GDM1 (cell line): ENCODE results near the gene BRAT1.

Experiments
- DNase-seq: peaks from one replicate; lab custom pipeline; 2025; lab: John Stamatoyannopoulos, UW

Gene BRAT1

GRCh38 chr7:2523461-2523936, 31.8 kb downstream of the BRAT1 start:
- DNase-seq, result no peak

DNA sequence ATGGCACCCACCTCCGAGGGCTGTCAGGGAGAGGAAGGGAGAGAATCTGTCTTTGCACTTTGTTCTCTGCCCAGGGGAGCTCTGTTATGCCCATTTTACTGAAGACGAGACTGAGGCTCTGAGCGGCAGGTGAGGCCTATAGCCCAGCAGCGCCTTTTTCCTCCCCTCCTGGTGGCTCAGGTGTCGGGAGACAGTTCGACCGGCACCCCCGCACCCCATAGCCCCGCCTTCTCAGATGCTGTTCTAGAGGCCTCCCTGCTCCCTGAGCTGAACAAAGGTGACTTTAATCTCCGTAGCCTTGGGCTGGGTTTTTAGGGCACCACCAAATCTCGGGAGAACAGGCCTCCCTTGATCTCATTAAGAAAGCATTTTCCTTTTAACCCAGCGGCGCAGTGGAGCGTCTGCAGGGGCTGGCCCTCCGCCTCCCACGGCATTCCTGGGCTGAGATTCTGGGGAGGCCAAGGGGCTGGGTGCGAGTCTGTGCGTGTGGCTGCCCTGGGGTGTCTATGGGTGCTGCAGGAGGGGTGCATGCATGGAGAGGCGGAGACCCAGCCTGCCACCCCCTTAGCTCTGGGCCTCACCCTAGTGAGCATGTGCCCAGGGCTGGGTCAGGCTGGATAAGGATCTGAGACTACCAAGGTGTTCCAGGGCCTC, 32.4 kb downstream of the BRAT1 start:
- DNase-seq, result no peak

- peak; percentile 59 for DNase-seq
Measured at GRCh38 chr7:2521952-2522591, 33.3 kb downstream of the BRAT1 start.

DNA sequence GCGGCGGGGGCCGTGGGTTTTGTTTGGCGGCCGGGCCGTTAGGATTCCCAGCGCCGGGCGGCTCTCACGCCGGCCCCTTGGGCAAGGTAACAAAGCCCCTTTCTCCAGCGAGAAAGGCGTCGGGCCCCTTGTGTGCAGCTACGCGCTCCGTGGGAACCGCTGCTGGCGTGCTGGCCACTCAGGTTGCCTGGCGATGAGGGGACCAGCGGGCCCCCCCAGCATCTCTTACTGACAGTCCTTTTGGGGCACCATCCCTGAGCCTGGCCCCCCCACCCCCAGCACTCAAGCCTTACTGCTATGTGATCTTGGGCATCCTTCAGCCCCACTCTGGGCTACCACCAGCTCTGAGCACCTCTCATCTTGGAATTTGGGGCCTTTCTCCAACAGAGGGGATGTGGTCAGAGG, 34.0 kb downstream of the BRAT1 start:
- DNase-seq, result no peak

DNA sequence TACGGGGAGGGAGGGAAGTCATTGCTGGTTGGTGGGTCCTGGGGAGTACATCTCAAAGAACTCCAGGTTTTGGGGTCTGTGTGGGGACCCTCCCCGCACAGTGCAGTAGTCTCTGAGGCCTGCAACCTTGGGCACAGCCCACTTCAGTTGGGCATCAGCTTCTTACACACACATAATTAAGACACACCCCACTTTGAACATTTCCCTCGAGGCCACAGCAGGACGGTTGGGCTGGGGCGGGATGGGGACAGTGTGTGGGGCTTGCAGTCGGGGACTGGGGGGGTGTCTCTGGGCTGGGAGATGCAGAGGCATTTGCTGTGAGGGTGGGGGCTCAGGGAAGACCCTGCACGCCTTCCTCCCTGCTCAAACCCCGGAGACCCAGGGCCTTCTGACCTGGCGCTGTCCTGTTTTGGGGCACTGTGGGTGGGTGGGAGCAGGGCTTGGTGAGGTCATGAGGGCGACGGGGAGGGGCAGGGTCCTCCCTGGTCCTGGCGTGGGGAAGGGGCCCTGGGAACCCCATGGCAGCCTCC, 34.5 kb downstream of the BRAT1 start:
- no peak for DNase-seq

GRCh38 chr7:2520131-2520760, 35.1 kb downstream of the BRAT1 start:
- no peak for DNase-seq

- peak; percentile 95 for DNase-seq
Measured at GRCh38 chr7:2519119-2519930, 36.0 kb downstream of the BRAT1 start, which contains the start of gene LFNG. TSS of gene LFNG (plus strand) at chr7:2519774. CDS start at chr7:2519862, 88 bp downstream.

DNA sequence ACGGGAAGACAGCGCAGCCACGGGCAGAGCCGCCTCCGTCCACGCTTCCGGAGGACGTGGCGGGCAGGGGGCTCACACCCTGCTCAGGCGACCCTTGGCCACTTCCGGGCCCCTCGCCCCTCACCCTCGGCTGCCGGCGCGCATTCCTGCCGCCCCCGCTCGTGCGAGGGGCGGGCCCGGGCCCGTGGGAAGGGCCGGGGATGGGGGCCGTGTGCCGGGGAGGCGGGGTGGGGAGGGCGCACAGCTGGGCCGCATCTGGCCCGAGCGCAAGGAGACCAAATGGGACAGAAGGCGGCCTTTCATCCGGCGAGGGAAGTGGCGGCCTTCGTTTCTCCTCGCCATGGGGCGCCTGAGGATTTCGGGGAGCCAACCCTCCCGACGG, 36.6 kb downstream of the BRAT1 start:
- no peak for DNase-seq

- no peak for DNase-seq
Measured at GRCh38 chr7:2517678-2518507, 37.4 kb downstream of the BRAT1 start.

DNA sequence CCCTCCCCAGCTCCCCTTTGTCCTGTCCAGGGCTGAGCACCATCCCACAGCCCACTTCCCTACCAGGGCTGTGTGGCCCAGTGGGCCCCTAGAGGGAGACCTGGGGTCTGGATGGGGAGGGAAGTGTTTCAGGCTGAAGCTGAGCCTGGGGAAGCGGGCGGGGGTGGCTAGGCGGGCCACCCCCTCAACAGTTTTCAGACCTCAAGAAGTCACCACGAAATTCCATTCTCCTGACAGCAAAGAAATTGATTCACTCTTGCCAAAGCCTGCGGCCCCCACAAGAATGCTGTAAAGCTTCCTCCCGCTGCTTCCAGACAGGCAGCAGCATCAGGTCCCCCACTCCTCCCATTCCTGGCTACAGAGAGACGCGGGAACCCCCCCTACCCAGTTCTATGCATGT, 38.3 kb downstream of the BRAT1 start:
- no peak for DNase-seq

GRCh38 chr7:2516194-2516555, 39.1 kb downstream of the BRAT1 start:
- no peak for DNase-seq

DNA sequence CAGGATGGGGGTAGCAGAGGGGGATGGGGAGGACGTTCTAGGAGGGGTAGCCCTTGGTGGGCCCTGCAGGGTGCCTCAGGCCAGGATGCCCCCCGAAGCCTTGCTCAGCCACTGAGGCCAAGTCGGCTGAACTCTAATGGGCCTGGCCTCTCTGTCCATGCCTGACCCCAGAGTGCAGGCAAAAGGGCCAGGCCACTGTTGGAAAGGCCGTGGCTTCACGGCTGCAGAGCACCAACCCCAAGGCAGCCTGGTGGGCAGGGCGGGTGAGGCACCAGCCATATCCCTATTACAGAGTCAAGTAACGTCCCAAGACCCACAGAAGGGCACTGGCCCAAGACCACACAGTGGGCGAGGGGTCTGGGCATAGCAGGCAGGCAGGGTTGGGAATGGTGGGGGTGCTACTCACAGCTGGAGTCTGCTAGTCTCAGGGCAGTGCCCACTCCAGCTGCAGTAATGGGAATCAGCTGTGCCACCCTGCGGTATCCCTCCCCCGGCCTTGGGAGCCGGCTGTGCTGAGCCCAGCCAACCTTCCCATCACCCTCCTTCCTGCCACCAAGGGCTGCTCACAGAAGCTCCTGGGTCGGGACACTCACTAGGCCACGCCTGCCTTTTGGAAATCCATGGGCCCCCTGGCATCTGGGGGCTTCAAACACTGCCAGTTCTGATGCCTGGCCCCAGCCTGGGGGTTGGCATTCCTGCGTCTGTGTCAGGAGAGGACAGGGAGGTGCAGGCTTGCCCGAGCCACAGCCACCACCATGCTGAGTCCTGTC, 39.7 kb downstream of the BRAT1 start:
- no peak for DNase-seq

DNA sequence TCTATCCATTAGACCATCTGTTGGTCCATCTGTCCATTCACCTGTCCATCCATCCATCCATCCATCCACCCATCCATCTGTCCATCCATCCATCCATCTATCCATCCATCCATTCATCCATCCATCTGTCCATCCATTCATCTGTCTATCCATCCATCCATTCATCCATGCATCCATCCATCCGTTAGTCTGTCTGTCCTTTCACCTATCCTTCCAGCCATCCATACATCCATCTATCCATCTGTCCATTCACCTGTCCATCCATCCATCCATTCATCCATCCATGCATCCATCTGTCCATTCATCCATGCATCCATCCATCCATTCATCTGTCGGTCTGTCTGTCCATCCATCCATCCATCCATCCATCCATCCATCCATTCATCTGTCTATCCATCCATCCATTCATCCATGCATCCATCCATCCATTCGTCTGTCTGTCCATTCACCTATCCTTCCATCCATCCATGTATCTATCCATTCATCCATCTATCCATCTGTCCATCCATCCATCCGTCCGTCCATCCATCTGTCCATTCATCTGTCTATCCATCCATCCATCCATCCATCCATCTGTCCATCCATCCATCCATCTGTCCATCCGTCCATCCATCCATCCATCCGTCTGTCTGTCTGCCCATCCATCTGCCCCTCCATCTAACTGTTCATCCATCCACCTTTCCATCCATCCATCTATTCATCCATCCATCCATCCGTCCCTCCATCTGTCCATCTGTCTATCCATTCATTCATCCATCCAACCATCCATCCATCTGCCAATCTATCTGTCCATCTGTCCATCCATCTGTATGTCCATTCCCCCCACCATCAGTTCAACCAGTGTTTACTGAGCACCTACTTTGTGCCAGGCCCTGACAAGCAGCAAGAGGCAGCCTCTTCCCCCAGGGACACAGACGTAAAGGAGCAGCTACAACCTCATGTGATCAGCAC, 40.6 kb downstream of the BRAT1 start:
- no peak for DNase-seq

DNA sequence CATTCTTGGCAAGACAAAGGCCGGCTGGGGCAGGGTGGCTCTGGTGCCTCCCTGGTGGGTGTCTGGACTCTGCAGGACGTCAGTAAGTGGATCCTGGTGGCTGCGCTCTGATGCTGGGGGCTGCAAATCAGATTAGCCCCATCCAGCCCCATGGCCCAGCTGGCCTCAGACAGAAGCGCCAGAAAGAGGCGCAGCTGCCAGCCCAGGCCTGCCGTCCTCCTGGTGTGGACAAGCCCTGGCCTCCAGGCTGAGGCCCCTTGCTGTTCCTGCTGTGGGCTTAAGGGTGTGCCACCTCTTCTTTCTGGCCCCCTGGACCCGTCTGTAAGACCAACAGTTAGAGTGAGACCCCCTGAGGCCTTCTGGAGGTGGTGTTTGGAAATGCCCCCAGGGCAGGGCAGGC, 41.6 kb downstream of the BRAT1 start:
- DNase-seq, result no peak

DNA sequence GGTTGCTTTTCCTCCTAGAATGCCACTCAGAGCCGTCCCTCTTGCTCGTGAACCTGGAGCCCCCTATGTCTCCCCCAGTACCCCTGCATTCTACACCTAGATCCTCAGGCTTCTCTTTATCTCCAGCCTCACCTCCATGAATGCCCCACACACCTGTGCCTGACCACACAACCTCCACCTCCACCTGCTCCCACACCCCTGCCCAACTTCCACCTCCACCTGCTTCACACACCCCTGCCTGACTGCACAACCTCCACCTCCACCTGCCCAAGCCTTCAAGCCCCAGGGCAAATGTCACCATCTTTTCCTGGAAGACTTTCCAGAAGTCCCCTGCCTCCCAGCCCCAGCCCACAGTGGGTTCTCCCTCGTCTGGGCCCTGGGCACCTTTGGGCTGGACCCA, 42.6 kb downstream of the BRAT1 start:
- DNase-seq, result no peak

- no peak for DNase-seq
Measured at GRCh38 chr7:2512179-2512661, 43.1 kb downstream of the BRAT1 start.

GRCh38 chr7:2511769-2512168, 43.6 kb downstream of the BRAT1 start:
- DNase-seq, result no peak

DNA sequence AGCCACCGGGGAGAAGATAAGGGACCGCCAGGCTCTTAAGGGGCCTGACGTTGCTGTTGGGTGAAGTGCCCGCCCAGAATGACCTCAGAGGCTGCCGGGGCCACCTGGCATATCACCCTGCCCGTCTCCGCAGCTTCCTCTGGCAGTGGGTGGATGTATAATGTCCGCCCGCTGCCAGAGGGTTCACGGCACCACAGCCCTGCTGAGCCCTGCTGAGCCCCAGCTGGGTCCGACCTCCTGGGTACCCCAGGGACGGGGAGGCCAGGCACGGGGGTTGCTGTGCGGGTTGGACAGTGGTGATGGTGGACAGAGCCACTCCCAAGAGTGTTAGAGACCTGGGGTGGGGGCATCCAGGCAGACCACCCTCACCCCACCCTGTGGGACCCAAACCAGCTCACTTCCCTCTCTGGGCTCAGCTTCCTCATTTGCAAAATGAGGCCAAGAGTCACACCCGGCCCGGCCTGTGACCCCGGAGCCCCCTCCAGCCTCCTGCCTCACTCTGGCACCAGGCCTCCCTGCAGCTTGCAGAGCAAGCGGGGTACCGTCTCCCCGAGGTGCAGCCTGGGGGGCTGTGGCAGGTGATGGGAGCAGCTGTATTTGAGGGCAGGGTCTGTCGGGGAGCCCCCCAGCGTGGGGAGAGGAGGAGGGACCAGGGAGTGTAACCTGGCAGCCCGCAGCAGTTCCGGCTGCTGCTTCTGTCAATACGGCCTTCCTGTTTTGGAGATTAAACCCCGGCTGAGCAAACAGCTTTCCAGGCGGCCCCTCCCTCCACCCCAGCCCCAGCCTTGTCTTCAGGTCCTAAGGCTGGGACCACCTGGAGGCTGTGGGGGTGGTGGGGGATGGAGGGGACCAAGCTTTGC, 44.2 kb downstream of the BRAT1 start:
- peak; percentile 85 for DNase-seq
